NCI-H748 treated with DMSO at 0.1 percent for 48 hours (cell line): ENCODE results near the gene GPR146.
"Not testable (repeated sequence)": the region's sequence is repeated elsewhere in the genome, so short reads cannot be mapped to it uniquely, and the experiment has no call there.

Source experiments
- DNase-seq: peaks from one replicate; lab custom pipeline; 2025; lab: John Stamatoyannopoulos, UW

Gene GPR146

GRCh38 chr7:1044189-1045068 is at the start of gene GPR146:
Gene GPR146, plus strand, starts transcription at chr7:1044546. Its CDS starts 12,970 bp downstream, at chr7:1057516.
- DNase-seq = peak; percentile 85

- DNase-seq = no peak
Measured at GRCh38 chr7:994592-995308, 49.6 kb upstream of the GPR146 start.

DNA sequence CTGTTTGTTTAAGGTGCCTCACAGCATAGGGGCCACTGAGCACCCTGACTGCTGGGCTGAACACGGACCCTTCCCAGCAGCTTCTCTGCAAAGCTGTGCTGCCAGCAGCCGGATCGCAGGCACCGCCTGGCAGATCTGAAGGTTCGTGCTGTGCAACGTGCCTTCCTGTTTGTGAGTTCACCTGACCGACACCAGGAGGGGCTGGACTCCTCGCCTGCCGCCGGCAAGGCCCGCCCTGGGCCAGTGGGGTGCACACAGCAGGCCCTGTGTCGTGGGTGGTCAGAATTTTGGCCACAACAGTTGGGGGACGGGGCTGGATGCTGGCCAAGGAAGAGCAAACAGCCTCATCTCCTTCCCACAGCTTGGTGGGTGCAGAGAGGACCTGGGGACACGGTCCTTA is 48.8 kb upstream of the GPR146 start:
- DNase-seq = no peak

DNA sequence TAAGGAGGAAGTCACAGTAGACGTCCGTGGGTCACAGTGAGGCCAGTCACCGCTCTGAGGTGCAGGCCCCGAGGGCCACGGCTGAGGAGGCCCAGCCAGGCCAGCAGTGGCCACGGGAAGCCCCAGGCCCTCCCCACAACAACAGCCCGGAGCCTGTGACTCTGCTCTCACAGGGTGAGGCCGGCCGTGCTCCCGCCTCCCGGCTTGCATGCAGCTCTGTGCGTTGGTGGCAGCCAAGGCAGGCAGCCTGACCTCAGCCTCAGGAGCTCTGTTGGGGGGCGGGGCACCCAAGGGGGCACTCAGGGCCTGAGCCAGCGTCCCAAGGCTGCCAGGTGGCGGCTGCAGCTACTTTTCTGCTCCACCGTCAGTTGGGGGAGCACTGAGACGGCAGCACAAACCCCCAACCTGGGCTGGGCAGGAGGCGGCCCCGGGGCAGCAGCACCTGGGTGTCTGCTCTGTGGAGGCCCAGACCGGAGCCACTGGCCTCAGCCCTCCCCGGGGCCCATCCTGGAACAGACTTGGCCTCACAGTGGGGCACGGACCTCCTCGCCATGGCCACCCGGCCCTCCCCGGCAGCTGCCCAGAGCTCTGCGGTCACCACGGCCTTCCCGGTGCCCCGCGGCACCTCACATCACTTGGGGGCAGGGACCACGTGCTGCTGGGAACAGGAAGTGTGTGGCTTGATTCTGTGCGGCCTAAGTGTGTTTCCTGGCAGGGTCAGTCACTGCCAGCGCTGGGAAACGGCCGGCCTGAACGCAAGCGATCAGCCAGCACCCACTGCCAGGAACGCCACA is 48.1 kb upstream of the GPR146 start:
- no peak for DNase-seq

- DNase-seq = no peak
Measured at GRCh38 chr7:997404-998395, 46.6 kb upstream of the GPR146 start.

DNA sequence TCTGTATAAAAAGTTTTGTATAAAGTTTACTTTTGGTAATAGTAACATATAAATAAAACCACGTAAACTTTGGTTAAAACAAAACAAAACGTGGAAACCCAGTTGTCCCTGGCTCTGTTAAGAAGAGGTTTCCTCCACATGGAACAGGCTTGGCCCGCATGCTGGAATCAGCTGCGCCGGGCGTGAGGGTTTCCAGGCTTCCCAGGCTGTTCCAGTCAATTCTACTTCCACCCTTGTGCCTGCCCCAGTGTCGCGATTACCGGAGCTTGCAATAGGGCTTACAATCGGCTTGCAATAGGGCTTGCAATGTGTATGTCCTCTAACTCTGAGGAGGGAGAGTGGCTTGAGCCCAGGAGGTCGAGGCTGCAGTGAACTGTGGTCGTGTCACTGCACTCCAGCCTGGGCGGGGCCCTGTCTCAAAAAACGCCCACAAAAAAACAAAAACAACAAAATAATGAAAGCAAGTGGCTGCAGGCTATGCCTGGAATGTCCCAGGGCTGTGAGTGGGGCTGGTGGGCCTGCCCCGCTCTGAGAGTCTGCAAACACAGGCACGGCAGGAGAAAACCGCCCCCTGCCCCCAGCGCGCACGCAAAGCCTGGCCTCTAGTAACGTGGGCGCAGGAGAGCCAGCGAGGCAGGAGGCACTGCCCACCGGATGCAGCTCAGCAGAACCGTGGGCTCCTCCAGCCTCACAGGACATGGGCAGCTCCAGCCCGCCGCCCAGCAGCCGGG is 45.0 kb upstream of the GPR146 start:
- no peak for DNase-seq

GRCh38 chr7:999941-1000935 is 44.1 kb upstream of the GPR146 start:
- DNase-seq = no peak

DNA sequence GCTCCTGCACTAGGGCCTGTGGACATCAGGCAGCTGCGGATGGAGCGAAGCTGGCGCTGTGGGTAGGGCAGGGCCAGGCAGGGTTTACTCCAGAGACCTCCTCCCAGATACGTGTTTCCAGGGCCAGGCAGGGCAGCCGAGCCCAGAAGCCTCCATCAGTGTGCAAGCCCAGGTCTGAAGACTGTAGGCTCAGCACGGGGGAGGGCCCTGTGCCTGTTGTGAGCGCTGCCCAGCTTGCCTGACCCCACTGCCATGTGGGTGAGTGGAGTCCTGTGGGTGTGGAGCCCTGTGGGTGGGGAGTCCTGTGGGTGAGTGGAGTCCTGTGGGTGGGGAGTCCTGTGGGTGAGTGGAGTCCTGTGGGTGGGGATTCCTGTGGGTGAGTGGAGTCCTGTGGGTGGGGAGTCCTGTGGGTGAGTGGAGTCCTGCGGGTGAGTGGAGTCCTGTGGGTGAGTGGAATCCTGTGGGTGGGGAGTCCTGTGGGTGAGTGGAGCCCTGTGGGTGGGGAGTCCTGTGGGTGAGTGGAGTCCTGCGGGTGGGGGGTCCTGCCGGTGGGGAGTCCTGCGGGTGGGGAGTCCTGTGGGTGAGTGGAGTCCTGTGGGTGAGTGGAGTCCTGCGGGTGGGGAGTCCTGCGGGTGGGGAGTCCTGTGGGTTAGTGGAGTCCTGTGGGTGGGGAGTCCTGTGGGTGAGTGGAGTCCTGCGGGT is 43.1 kb upstream of the GPR146 start:
- DNase-seq = not testable (repeated sequence)

DNA sequence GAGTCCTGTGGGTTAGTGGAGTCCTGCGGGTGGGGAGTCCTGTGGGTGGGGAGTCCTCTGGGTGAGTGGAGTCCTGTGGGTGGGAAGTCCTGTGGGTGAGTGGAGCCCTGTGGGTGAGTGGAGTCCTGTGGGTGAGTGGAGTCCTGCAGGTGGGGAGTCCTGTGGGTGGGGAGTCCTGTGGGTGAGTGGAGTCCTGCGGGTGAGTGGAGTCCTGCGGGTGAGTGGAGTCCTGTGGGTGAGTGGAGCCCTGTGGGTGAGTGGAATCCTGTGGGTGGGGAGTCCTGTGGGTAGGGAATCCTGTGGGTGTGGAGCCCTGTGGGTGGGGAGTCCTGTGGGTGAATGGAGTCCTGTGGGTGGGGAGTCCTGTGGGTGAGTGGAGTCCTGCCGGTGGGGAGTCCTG is 42.3 kb upstream of the GPR146 start:
- DNase-seq = not testable (repeated sequence)

DNA sequence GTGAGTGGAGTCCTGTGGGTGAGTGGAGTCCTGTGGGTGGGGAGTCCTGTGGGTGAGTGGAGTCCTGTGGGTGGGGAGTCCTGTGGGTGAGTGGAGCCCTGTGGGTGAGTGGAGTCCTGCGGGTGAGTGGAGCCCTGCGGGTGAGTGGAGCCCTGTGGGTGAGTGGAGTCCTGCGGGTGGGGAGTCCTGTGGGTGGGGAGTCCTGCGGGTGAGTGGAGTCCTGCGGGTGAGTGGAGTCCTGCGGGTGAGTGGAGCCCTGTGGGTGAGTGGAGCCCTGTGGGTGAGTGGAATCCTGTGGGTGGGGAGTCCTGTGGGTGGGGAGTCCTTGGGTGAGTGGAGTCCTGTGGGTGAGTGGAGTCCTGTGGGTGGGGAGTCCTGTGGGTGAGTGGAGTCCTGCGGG is 41.9 kb upstream of the GPR146 start:
- DNase-seq = not testable (repeated sequence)

- no peak for DNase-seq
Measured at GRCh38 chr7:1004018-1004852, 40.1 kb upstream of the GPR146 start.

GRCh38 chr7:1005303-1005702 is 39.0 kb upstream of the GPR146 start:
- no peak for DNase-seq

- DNase-seq = no peak
Measured at GRCh38 chr7:1007901-1008300, 36.4 kb upstream of the GPR146 start.

DNA sequence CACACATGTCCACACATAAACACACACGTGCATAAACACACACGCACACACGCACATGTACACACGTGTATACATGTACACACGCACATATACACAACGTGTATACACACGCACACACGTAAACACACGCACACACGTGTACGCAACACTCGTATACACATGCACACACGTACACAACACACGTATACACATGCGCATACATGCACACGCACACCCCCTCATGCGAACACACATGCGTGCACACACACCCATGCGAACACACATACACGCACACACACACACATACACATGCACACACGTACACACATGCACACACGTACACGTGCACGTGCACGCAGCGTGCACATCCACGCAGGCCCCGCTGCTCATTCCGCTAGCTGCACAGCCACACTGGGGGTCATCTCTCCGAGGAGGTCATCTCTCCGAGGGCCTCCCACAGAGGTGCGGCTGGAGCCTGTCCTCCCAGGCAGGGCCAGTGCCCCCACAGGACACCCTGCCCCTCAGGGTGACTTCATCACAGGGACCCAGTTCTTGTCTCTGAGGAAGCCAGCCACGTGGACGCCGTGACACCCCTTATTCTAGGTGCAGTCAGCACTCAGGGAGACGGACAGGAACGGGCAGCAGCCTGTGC is 35.5 kb upstream of the GPR146 start:
- DNase-seq = no peak

DNA sequence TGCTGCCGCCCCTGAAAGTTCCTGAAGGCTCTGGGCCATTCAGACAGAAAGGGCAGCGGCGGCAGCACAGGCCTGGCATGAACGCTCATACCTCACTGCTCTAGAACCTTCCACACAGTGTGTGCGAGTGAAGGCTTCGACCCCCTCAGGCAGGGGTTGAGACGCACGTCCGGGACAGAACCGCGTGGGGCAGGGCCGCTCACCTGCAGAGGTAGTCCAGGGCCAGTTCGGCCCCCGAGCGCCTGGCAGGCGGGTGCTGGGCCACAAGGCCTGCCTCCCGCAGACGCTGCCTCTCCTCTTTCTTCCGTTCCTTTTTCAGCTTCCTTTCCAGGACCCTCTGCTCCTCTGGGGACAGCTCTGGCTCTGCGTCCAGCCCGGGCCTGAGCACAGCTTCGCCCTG is 34.6 kb upstream of the GPR146 start:
- no peak for DNase-seq

DNA sequence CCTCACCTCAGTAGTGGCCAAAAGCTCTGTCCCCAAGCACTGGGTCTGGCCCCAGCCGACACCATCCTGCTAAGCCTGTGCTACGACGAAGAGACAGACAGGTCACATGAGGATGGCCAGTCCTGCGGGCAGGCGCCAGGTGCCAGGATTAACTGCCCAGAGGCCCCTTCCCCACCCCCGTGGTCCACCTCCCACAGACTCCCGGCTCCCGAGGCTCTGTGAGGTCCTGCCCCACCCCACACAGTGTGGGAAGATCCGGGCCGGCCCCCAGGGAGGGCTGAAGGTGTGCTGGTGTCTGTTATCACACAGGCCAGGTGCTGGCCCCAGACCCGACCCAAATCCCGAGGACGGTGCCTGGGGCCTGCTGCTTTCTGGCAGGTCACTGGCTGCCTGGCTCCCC is 34.1 kb upstream of the GPR146 start:
- DNase-seq = no peak

GRCh38 chr7:1011297-1012003 is 32.9 kb upstream of the GPR146 start:
- no peak for DNase-seq
